ENCODE data around the gene MED31.
"Not testable (repeated sequence)": the region's sequence is repeated elsewhere in the genome, so short reads cannot be mapped to it uniquely, and the experiment has no call there.

The MED31 gene

DNA sequence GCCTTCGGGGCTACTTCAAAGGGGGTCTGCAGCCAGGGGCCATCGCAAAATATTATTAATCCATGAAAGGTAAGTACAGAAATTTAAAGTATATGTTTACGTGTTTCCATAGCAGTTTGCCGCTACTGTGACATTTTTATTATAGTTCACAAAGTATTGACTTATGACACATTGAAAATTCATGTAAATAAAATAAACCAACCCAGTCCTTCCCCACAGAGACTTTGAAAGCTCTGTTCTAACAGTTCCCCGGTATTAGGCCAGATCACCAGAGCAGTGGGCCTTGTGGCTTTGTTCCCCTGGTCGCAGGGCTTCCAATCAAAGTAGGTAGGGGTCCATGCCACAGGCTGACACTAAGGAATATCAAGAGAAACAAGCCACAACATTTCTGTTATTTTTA is 24.8 kb downstream of the MED31 start:
- no peak for DNase-seq (ENCODE audit: low spot score)

DNA sequence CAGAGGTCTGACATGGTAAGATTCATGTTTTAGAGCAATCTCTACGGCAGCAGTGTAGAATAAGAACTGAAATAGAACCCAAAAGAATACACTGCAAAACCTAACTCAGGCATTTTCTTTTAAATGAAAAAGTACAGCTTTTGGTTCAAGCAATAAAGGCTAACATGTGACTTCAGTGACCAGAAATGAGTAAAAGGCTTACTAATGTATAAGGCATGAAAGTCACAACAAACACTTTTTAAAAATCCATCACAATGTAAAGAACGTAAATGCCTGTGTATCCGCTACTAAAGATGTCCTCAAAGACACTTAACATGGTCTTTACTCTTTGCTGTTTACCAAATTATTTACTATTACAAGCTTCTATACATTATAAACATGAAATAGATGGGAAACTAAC is 27.5 kb downstream of the MED31 start:
- DNase-seq (ENCODE audit: low spot score): no peak

GRCh38 chr17:6611231-6611630 is 40.2 kb downstream of the MED31 start:
- DNase-seq (ENCODE audit: low spot score): no peak

DNA sequence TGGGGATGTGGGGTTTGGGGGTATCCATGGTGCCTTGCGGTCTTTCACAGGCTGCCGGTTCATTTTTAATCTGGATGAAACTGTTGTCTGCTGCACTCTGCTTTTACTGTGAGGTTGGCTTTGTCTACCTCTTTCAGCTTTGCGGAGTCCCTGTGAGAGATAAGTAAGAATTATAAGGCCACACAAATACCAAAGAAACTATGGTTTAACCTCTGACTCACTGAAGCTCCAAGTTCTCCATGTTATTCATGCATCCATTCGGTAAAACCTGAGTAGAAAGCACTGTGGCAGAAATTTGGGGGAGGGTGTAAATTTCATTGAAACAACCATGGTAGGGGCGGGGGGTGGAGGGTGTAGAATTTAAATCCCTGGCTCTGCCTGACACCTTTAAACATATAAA is 41.4 kb downstream of the MED31 start:
- no peak for DNase-seq (ENCODE audit: low spot score)

DNA sequence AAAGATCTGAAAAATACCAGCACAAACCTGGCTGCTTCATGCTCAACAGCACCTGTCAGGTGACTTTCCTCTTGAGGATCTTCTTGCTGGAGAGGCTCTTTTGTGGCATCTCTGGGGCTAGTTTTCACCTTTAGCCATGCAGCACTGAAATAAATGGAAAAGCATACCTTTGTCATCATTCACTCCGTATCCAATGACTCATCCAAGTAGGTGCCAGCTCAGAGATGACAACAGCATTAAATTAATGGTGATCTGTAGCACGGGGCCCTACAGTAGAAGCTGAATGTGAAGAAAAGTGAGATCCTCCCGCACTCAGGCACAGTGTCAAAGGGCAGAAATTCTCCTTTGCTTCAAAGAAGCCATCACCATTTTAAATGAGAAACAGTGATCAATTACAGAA is 43.1 kb downstream of the MED31 start:
- DNase-seq (ENCODE audit: low spot score): no peak

DNA sequence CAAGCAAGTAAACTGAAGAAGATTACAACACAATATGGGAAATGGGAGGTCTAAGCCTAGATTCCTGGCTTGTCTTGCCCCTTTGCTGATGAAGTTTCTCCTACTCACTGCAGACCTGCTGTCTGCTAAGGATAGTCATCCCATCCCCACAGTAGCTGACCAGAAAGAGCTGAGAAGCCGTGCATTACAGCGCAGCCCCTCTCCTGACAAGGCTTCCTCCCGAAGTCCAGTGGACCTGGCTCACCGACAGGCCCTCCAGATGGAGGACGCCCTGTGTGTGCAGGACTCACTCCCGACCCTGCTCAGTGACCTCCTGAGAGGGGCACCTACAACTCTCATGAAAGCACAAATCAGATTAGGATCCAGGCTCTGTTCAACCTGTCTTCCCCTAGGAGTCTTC is 46.3 kb downstream of the MED31 start:
- DNase-seq (ENCODE audit: low spot score): no peak

- peak; percentile 5 for DNase-seq (ENCODE audit: low spot score)
Measured at GRCh38 chr17:6603744-6604325, 47.6 kb downstream of the MED31 start.

GRCh38 chr17:6602141-6602540 is 49.3 kb downstream of the MED31 start:
- DNase-seq (ENCODE audit: low spot score): no peak

- peak; percentile 76 for DNase-seq (ENCODE audit: low spot score)
Measured at GRCh38 chr17:6599364-6599763, 52.0 kb downstream of the MED31 start.

- no peak for DNase-seq (ENCODE audit: low spot score)
Measured at GRCh38 chr17:6597727-6598126, 53.7 kb downstream of the MED31 start.

DNA sequence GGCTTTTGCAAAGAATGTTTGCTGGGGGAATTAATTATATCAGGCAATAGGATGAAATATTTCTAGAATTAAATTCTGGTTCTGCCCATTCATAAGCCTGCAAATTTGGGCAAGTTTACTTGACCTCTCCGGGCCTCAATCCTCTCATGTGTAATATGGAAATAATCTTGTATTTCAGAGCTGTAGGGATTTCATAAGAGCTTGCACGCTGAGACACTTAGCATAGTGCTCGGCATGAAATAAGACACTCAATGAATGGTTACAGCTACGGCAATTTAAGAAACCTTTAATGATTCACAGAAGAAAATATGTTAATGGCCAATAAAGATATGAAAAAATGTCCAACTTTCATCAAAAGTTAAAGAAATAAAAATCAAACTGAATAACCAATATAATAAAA is 54.5 kb downstream of the MED31 start:
- DNase-seq (ENCODE audit: low spot score): no peak

- DNase-seq (ENCODE audit: low spot score): no peak
Measured at GRCh38 chr17:6596511-6596910, 54.9 kb downstream of the MED31 start.

DNA sequence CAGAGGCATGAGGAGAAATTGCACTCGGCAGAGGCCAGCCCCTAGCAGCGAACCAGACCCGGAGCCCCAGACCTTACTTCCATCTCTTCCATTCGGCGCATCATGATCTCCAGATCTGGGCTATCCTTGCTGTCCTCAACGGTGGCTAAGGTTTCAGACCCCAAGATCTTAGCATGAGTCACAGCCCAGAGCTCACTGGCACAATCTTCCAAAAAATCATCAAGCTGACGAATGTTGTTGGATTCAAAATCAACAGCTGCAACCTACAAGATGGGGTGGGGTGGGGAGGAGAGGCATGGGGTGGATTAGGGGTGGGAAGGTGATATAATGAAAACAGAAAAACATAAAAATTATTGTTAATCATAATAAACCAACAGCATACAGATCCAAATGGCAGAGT is 55.3 kb downstream of the MED31 start:
- no peak for DNase-seq (ENCODE audit: low spot score)

- not testable (repeated sequence) for DNase-seq (ENCODE audit: low spot score)
Measured at GRCh38 chr17:6593371-6593770, 58.0 kb downstream of the MED31 start.
